ENCODE results near the gene SNTG2. TPM values are rescaled to one million over a fixed set of nuclear protein-coding genes. Genes with fewer than 3 reads are reported as not detected.

The SNTG2 gene
- total RNA-seq, 2 donors from 2014 or later = 2.0 to 5.0 TPM

DNA sequence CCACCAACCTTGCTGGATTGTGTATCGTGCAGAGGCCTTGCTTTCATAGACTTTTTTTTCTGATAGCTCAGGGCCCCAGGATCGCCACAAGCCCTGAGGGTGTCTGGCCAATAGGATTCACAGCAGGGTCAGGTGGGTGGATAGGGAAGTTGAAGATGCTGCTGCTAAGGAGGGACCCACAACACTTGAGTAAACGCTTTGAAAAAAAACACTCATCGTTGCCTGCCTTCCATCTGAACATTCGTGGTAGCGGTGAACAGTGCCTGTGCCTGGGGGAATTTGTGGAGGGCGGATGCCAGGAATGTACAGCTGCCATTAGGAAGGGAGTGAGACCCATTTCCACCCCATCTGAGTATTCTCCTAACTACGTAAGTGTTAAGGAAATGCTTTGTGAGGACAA is 358.0 kb downstream of the SNTG2 start:
- intact Hi-C loops (cut with DNase I) = no loop called here
- Histone ChIP-seq H3K4me3 (no peak overlapping the region), H3K27me3 (replicated peaks; ENCODE audit: insufficient read depth) (no peaks in the 10 kb centered on the region), H3K9me3 (no peaks in the 10 kb centered on the region), H3K36me3 (no peaks in the 10 kb centered on the region), H3K27ac (no peak overlapping the region), H3K4me1 (replicated peaks) (no peaks in the 10 kb centered on the region)
- DNase-seq (ENCODE audit: low spot score) = no peak
- TF ChIP-seq, protein P1, sequence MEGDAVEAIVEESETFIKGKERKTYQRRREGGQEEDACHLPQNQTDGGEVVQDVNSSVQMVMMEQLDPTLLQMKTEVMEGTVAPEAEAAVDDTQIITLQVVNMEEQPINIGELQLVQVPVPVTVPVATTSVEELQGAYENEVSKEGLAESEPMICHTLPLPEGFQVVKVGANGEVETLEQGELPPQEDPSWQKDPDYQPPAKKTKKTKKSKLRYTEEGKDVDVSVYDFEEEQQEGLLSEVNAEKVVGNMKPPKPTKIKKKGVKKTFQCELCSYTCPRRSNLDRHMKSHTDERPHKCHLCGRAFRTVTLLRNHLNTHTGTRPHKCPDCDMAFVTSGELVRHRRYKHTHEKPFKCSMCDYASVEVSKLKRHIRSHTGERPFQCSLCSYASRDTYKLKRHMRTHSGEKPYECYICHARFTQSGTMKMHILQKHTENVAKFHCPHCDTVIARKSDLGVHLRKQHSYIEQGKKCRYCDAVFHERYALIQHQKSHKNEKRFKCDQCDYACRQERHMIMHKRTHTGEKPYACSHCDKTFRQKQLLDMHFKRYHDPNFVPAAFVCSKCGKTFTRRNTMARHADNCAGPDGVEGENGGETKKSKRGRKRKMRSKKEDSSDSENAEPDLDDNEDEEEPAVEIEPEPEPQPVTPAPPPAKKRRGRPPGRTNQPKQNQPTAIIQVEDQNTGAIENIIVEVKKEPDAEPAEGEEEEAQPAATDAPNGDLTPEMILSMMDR (IDR thresholded peaks at IDR 0.05) = no peak
- TF ChIP-seq POLR2AphosphoS5 (IDR thresholded peaks at IDR 0.05) (no peak), POLR2A (IDR thresholded peaks at IDR 0.05) (no peak)
- WGBS = 86% methylated on average over 8 of the region's 8 CpGs

DNA sequence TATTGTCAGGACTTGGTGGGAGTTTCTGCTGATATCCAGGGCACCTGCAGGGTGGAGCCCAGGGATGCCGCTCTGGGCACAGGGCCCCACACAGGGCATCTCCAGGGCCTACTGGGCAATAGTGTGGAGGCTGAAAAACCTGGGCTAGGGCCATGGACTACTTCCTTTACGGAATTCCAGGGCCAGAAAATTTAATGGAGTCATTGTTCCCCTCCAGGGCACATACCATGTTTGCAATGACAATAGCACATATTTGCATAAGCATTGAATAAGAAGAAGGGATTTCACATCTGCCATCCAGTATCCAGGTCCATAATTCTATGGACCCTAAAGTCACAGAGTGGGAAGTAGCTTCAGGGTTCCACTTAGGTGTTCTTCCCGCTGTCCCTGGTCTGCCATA is 358.9 kb downstream of the SNTG2 start:
- no peaks in the 10 kb centered on the region for H3K9me3 ChIP-seq
- TF ChIP-seq POLR2A (IDR thresholded peaks at IDR 0.05) = no peak
- TF ChIP-seq, protein P1 (IDR thresholded peaks at IDR 0.05) = no peak
- no peak for TF ChIP-seq POLR2AphosphoS5 (IDR thresholded peaks at IDR 0.05)
- WGBS = 77% methylated on average over 3 of the region's 3 CpGs
- H3K36me3 ChIP-seq = no peaks in the 10 kb centered on the region
- no peaks in the 10 kb centered on the region for H3K27me3 ChIP-seq (replicated peaks; ENCODE audit: insufficient read depth)
- no peaks in the 10 kb centered on the region for H3K4me1 ChIP-seq (replicated peaks)
- no peak for DNase-seq (ENCODE audit: low spot score)
- H3K27ac ChIP-seq = no peak overlapping the region
- intact Hi-C loops (cut with DNase I) = no loop called here
- no peak overlapping the region for H3K4me3 ChIP-seq

DNA sequence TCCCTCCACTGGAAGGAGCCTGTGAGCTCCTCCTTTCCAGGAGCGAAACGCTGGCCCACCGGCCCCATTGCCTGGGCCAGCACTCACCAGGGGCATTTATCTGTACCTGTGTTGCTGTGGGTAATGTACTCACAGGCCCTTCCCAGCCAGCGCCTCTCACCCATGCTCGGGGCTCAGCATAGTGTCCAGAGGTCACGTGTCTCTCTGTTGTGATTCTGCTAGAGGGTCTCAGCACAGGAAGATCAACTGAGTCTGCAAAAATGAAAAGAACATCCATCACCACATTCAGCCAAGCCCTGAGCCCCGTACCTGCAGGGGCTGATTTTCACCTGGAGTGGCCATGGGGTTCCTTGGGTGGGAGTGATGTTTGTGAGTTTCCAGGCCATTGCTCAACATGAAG is 359.6 kb downstream of the SNTG2 start:
- 93% methylated on average over 7 of the region's 7 CpGs for WGBS
- Histone ChIP-seq H3K27me3 (replicated peaks; ENCODE audit: insufficient read depth) (no peaks in the 10 kb centered on the region), H3K36me3 (no peaks in the 10 kb centered on the region), H3K27ac (no peak overlapping the region), H3K4me1 (replicated peaks) (no peaks in the 10 kb centered on the region), H3K4me3 (no peak overlapping the region), H3K9me3 (no peaks in the 10 kb centered on the region)
- intact Hi-C loops (cut with DNase I) = no loop called here
- TF ChIP-seq POLR2A (IDR thresholded peaks at IDR 0.05) (no peak), POLR2AphosphoS5 (IDR thresholded peaks at IDR 0.05) (no peak)
- no peak for DNase-seq (ENCODE audit: low spot score)

DNA sequence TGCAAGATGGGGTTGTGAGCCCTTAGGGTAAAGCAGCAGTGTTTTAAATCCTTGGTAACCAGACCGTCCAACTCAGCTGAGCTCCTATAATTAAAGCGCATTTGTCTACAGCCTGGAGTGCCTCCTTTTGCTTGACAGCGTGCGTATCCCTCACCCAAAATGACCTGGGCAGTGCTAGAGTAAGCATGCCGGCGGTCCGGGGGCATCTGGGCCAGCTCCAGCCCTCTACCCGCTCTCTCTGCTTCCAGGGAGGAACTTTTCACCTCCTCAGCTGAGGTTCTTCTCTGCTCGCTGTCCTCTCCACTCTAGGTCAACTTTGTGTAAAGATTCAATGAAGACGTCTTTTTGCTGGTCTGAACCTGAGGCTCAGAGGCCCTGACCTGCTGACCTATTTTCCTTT is 360.2 kb downstream of the SNTG2 start:
- TF ChIP-seq, protein P1 (IDR thresholded peaks at IDR 0.05) = no peak
- TF ChIP-seq POLR2A (IDR thresholded peaks at IDR 0.05) = no peak
- TF ChIP-seq POLR2AphosphoS5 (IDR thresholded peaks at IDR 0.05) = no peak
- Histone ChIP-seq H3K27ac (no peak overlapping the region), H3K9me3 (no peaks in the 10 kb centered on the region), H3K4me1 (replicated peaks) (no peaks in the 10 kb centered on the region), H3K27me3 (replicated peaks; ENCODE audit: insufficient read depth) (no peaks in the 10 kb centered on the region), H3K36me3 (no peaks in the 10 kb centered on the region), H3K4me3 (no peak overlapping the region)
- no peak for DNase-seq (ENCODE audit: low spot score)
- WGBS = 95% methylated on average over 10 of the region's 10 CpGs
- intact Hi-C loops (cut with DNase I) = no loop called here

DNA sequence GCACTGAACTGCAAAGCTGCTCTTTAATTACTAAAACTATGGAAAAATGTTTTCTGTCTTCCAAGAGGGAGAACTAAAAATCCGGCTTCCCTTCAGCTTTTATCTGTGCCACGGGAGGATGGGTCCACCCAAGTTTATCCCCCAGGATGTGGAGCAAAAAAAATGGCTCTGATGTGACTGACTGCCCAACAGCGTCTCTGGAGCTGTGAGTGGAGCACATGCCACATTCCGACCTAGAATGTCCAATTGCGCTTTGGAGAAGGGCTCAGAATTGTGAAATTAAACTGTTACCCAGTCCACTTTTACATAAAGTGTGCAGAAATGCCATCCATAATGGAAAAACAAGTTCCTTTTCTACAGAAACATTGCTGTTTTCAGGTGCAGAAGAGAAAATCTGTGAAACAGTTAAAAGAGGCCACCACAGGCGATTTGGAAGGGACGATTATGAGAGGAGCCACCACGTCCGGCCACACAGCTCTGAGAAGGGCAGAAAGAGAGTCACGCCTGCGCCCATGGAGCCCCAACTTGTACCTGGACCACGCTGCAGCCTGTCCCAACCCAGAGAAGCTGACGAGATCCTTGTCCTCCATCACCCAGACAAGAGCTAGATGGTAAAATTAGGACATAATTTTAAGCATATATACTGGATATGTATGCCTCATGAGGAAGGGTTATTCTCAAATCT is 362.7 kb downstream of the SNTG2 start:
- Histone ChIP-seq H3K27me3 (replicated peaks; ENCODE audit: insufficient read depth) (no peaks in the 10 kb centered on the region), H3K27ac (no peak overlapping the region), H3K9me3 (no peaks in the 10 kb centered on the region), H3K36me3 (no peaks in the 10 kb centered on the region), H3K4me1 (replicated peaks) (no peaks in the 10 kb centered on the region), H3K4me3 (no peak overlapping the region)
- TF ChIP-seq POLR2A (IDR thresholded peaks at IDR 0.05) (no peak), POLR2AphosphoS5 (IDR thresholded peaks at IDR 0.05) (no peak)
- TF ChIP-seq, protein P1 (IDR thresholded peaks at IDR 0.05) = no peak
- WGBS = 87% methylated on average over 13 of the region's 13 CpGs
- intact Hi-C loops (cut with DNase I) = no loop called here
- no peak for DNase-seq (ENCODE audit: low spot score)

All from prostate gland (tissue), 2 donors.